NCI-H748 treated with DMSO at 0.1 percent for 48 hours (cell line): ENCODE measurements around the gene KYNU.
A peak's percentile ranks its signal among the peaks of the same experiment; 100 is the strongest.
"Not testable (repeated sequence)": the region's sequence is repeated elsewhere in the genome, so short reads cannot be mapped to it uniquely, and the experiment has no call there.

Experiments
- DNase-seq: peaks from one replicate; lab custom pipeline; 2025; lab: John Stamatoyannopoulos, UW

KYNU gene

DNA sequence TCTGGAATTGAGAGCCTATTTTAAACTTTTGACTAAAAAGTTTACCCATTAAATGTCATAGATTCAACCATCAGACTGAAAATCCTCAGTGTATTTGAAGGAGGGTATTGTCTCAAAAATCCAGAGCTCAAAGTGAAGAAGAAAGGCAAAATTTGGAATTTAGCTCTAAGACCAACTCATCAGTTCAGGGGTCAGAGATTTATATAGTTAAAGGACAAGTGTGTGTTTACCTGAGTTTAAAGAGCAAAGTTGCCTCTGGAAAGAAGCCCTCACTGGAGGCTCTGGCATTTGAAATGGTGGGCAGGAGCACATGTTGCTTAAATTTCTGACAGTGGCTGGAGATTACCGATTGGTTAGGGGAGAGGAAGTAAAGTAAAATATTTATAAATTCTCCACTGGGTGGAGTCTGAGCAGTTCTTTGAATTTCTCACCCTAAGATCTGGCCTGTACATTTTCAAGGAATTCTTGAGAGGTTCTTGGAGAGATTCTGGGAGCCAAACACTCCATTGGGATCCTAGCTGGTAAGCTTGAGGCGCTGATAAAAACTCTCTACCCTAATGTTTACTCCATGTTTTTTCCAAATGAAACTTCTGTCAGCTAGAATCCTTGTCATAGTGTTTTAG, at the start of gene KYNU:
TSS of gene KYNU (plus strand) at position 449 of the 623 bp plus-strand sequence. CDS start 7,704 bp downstream, outside the sequence.
- DNase-seq: no peak

DNA sequence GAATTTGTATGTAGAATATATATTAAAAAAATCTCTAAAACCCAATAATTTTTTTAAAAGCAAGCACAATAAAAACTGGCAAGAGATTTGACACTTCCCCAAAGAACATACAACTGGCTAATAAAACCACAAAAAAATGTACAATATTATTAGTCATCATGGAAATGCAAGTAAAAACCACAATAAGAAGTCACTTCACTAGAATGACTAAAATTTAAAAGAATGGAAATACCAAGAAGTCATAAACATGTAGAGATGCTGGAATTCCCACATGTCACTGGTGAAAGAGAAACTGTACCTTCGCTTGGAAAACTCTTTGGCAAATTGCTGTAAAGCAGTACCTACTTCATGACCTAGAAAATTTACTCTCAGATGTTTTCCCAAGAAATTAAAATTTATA, 43.4 kb upstream of the KYNU start:
- DNase-seq: no peak

DNA sequence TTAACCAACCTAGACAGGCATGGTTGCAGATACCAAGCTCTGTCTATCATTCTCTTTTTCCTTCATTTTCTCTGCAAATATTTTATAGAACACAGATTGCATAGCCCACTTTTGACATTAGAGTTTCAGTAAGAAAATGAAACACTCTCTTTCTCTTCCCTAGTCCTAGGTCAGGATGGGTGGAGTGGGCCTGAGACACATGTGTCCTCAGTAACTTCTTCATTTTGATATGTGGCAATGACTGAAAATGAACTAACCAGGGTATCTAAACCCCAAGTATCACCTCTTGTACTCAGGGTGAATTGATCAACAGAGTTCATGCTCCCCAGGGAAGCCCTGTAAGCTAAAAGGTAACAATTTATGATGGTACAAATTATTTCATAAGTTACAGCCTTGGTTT, 37.0 kb upstream of the KYNU start:
- DNase-seq: no peak

DNA sequence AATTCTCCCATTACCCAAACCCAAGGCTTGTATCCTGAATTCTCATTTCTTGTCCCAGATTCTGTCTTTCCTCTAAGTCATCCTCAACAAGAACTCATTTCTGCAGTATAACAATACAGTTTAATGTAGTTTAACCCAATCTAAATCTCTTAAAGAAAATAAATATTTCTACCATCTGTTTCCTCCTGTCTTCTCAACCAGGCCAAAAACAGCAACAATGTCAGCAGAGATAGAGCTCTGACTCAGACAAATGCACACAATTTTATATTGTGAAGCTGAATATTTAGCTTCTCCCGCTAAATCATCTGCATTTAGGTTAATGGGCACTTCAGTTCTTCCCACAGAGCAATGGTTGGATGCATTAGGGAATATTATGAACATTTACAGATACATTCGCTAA, 35.7 kb upstream of the KYNU start:
- no peak for DNase-seq

GRCh38 chr2:142842369-142842768, 35.1 kb upstream of the KYNU start:
- DNase-seq: no peak

- no peak for DNase-seq
These were observed 33.7 kb upstream of the KYNU start for GRCh38 chr2:142843731-142844130.

GRCh38 chr2:142848023-142848606, 29.3 kb upstream of the KYNU start:
- DNase-seq: no peak

DNA sequence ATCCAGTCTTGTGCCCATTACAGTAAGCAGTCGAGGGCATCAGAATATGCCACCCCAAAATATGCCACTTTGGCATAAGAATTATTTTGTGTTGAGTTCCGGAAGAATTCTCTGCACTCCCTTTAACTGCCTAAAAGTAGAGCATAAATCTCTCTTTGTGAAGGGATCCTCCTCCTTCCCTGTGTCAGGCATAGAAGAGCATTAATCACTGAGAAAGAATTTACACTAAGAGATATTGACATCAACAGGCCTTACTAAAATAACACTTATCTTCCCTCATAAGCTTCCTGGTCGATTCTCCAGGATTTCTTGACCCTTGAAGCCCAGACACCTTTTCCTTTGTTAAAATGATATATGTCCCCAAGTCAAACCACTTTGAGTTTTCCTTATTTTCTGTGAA, 27.6 kb upstream of the KYNU start:
- DNase-seq: no peak

DNA sequence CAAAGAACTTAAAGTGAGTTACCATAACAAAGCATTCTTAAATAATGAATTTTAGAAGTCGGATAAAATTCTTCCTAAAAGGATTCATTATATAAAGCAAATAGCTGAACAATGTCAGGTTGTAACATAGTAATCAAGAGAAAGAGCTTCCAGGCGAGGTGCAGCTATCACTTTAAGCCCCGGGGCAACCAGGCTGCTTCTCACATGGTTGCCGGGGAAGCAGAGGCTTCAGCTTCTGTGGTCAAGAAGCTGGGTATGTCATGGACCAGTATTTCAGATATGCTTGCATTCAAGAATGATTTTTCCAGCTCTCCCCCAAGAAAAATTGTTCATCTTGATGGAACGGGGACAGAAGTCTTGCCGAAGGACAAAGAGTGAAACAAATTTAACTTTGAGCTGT, 23.6 kb upstream of the KYNU start:
- DNase-seq: no peak

- no peak for DNase-seq
These were observed 20.0 kb upstream of the KYNU start for GRCh38 chr2:142857256-142858164.

DNA sequence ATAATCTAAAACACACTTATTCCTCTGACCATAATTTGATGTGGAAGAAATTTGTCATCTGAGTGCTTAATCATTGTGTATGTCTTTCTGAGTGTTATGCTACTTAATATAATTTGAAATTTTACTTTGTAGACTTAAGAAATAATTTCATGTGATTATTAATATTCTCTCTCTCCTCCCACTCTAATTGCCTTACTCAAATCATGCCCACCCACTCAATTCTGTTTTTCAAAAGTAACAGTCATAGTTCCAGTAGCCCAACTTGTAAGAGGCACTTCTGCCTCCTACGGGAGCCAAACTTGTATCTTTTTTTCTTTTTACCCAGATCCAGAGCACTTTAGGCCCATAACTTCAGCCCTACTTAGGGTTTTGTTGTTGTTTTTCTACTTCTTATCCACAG, 18.5 kb upstream of the KYNU start:
- no peak for DNase-seq

DNA sequence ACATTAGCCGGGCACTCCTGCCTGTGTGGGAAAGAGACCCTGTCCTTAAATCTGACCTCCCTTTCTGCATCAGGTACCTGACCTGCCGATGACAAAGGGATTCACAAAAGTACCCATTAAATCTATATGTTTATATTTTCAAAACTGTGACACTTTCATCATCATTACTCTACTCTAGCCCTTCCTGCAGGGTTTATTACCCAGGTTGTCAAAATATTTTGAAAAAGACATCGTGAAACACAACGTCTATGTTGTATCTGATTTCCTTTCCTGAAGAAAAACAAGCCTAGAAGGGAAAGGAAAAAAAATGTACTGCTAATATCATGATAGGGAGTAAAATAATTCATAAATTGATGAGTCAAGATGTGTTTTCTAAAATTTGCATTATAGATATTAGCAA, 15.2 kb upstream of the KYNU start:
- DNase-seq: no peak

DNA sequence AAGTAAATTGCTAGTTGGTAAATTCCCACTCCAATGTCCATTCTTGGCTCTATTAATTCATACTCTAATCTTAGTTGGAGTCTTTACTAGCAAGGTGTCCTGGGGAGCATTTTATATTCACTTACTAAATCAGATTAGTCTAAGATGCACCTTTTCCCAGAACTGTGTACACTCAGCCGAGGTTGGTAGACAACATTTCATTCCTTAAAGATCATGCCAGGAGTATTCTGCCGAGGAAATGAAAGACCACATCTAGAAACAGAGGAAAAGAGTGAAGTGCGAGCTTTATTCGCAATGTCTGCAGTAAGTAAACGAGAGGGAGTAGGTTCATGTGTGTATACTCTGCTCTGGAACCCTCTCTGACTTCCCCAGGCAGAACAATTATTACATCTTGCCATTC, 14.6 kb upstream of the KYNU start:
- no peak for DNase-seq

GRCh38 chr2:142863485-142863961, 13.9 kb upstream of the KYNU start:
- DNase-seq: peak; percentile 75

GRCh38 chr2:142864605-142865004, 12.9 kb upstream of the KYNU start:
- not testable (repeated sequence) for DNase-seq

GRCh38 chr2:142865924-142866323, 11.5 kb upstream of the KYNU start:
- no peak for DNase-seq

DNA sequence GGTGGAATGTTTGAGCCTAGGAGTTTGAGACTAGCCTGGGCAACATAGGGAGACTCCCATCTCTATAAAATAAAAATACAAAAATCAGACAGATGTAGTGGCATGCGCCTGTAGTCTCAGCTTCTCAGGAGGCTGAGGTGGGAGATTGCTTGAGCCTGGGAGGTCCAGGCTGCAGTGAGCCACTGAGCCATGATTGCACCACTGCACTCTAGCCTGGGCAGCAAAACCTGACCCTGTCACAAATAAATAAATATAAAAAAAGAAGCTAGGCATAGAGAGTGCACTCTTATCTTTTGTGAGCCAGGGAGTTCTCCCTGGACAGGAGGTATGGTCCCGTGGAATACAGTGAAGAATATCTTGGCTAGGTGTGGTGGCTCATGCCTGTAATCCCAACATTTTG, 11.0 kb upstream of the KYNU start:
- DNase-seq: no peak

GRCh38 chr2:142867136-142867535, 10.3 kb upstream of the KYNU start:
- no peak for DNase-seq

- no peak for DNase-seq
These were observed 9.2 kb upstream of the KYNU start for GRCh38 chr2:142868229-142868762.

- DNase-seq: not testable (repeated sequence)
These were observed 8.4 kb upstream of the KYNU start for GRCh38 chr2:142869065-142869460.

GRCh38 chr2:142869461-142870106, 7.9 kb upstream of the KYNU start:
- no peak for DNase-seq

DNA sequence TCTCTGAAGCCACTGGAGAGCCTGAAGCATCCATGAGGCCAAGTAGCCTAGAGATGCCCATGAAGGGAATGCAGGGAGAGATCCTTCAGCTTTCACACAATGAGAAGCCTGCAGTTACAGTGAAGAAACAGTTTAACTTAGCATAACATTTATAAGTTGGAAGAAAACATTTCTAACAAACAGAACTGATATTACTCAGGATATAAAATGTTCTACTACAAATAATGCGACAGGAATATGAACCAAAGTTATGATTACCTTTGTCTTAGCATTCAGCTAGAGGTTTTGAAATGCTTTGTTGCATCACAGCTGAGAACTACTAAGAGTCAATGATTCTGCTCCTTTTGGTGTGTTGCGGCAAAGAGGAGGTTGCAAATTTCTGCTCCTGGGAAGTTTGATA, 6.9 kb upstream of the KYNU start:
- no peak for DNase-seq
